Natural killer cell (primary cell): ENCODE results near the gene MS4A5. TPM values are rescaled to one million over a fixed set of nuclear protein-coding genes. Genes with fewer than 3 reads are reported as not detected.

ENCODE experiments used
- ATAC-seq, 3 donors: fragments of 150-1000 bp in 2 of 3; fragments of 200-7000 bp in 1 of 3; cut with Tn5 transposase; 1 replicate in 1 of 3; 2 replicates in 2 of 3; pipeline ENCODE4 v1.10.0; 2021; ENCODE audit warnings: mild to moderate bottlenecking in 2 of 3, moderate library complexity in 2 of 3
- DNase-seq, 2 donors: peaks; one replicate each; pipeline versions ENCODE4 v3.0.0 to v3.0.0-alpha.2; 2013 to 2021; ENCODE audit warnings: mixed read lengths in 1 of 2
- H3K27ac ChIP-seq: one replicate; pipeline ENCODE4 v1.5.1; 2013; ENCODE audit warnings: mild to moderate bottlenecking, low read length
- H3K27me3 ChIP-seq: one replicate; pipeline ENCODE4 v1.6.1; 2013; ENCODE audit warnings: low read length; ENCODE audit not compliant: control insufficient read depth, insufficient read depth
- H3K36me3 ChIP-seq: one replicate; pipeline ENCODE4 v1.6.1; 2013; ENCODE audit warnings: low read length; ENCODE audit not compliant: control insufficient read depth, insufficient read depth
- H3K4me1 ChIP-seq: one replicate; pipeline ENCODE4 v1.6.1; 2013; ENCODE audit warnings: low read length; ENCODE audit not compliant: control insufficient read depth, insufficient read depth
- H3K4me3 ChIP-seq: one replicate; pipeline ENCODE4 v1.5.1; 2013; ENCODE audit warnings: low read length
- H3K9me3 ChIP-seq: one replicate; pipeline ENCODE4 v1.6.1; 2013; ENCODE audit warnings: low read length; ENCODE audit not compliant: control insufficient read depth, insufficient read depth
- H3K27ac Mint-ChIP-seq, 2 donors: one replicate each; pipeline ENCODE4 v1.8.0; 2022; ENCODE audit warnings: mild to moderate bottlenecking in 2 of 2, mixed read lengths in 2 of 2, moderate library complexity in 1 of 2
- H3K27me3 Mint-ChIP-seq, 2 donors: one replicate each; pipeline ENCODE4 v1.8.0; 2022; ENCODE audit warnings: low read depth in 2 of 2, mixed read lengths in 2 of 2
- H3K36me3 Mint-ChIP-seq: one replicate; pipeline ENCODE4 v1.8.0; 2022; ENCODE audit warnings: mixed read lengths
- H3K4me1 Mint-ChIP-seq, 2 donors: one replicate each; pipeline ENCODE4 v1.8.0; 2022; ENCODE audit warnings: mixed read lengths in 2 of 2
- H3K4me3 Mint-ChIP-seq: one replicate; pipeline ENCODE4 v1.8.0; 2022; ENCODE audit warnings: mild to moderate bottlenecking, moderate library complexity, mixed read lengths
- H3K9me3 Mint-ChIP-seq, 2 donors: one replicate each; pipeline ENCODE4 v1.8.0; 2022; ENCODE audit warnings: mixed read lengths in 2 of 2
- CTCF ChIP-seq: fragments of 200-600 bp; IDR thresholded peaks from one replicate; pipeline ENCODE4 v1.8.0; 2022; ENCODE audit warnings: antibody characterized with exemption
- WGBS: methylation state at CpG from one replicate; pipeline ENCODE4 v1.1.7; 2013; ENCODE audit warnings: missing lambda C conversion rate; ENCODE audit not compliant: insufficient coverage; 5-methylcytosine and 5-hydroxymethylcytosine counted together
- intact Hi-C: fragments of 100-400 bp; cut with micrococcal nuclease; formaldehyde crosslinking; loops from one replicate; pipeline ENCODE4 v1.14.2; 2022
- total RNA-seq, 4 donors: library from RNA; stranded (reverse); fragments of 120-200 nt in 1 of 4; gene quantifications; one replicate each; pipeline versions ENCODE4 v1.2.3 to v1.2.4, GENCODE V29; 2013 to 2022

MS4A5 gene
- not detected for total RNA-seq
- total RNA-seq (2013), result not detected

- DNase-seq, result no peak
- Mint-ChIP-seq H3K4me3 (no peak within 1 kb of the TSS), H3K27ac (no peak within 1 kb of the TSS), H3K4me1 (no peaks in the 10 kb centered on the region), H3K27me3 (peaks cover 7 to 16% of the 10 kb centered on the region in 2 donors), H3K36me3 (no peaks in the 10 kb centered on the region), H3K9me3 (no peaks in the 10 kb centered on the region)
- intact Hi-C loops, result no loop called here
- no peaks in the 10 kb centered on the region for H3K27me3 ChIP-seq
- WGBS, result over 99% methylated on average over 5 of the region's 5 CpGs
- no peak within 1 kb of the TSS for H3K4me3 ChIP-seq
- H3K9me3 ChIP-seq, result no peaks in the 10 kb centered on the region
- no peaks in the 10 kb centered on the region for H3K4me1 ChIP-seq
- H3K36me3 ChIP-seq, result no peaks in the 10 kb centered on the region
- no peak for TF ChIP-seq CTCF
- ATAC-seq, result no peak
- H3K27ac ChIP-seq, result no peak within 1 kb of the TSS
These were observed at the start of gene MS4A5 for GRCh38 chr11:60429272-60429671. TSS of gene MS4A5 (plus strand) at chr11:60429572. CDS start at chr11:60429675, 103 bp downstream.

GRCh38 chr11:60389279-60389910 lies 40.0 kb upstream of the MS4A5 start:
- Histone ChIP-seq H3K27ac (peak overlapping the region; percentile 77), H3K36me3 (no peaks in the 10 kb centered on the region), H3K27me3 (no peaks in the 10 kb centered on the region), H3K4me1 (peaks cover 7% of the 10 kb centered on the region), H3K4me3 (no peak overlapping the region), H3K9me3 (no peaks in the 10 kb centered on the region)
- no peaks in the 10 kb centered on the region for H3K9me3 Mint-ChIP-seq
- H3K4me3 Mint-ChIP-seq, result no peak overlapping the region
- DNase-seq (no peak), ATAC-seq (no peak)
- no peaks in the 10 kb centered on the region for H3K36me3 Mint-ChIP-seq
- H3K27ac Mint-ChIP-seq, result no peak overlapping the region
- H3K27me3 Mint-ChIP-seq, result peaks cover 0 to 4% of the 10 kb centered on the region in 2 donors
- WGBS, result 52% methylated on average over 4 of the region's 5 CpGs
- TF ChIP-seq CTCF, result no peak
- intact Hi-C loops, result no loop called here
- H3K4me1 Mint-ChIP-seq, result no peaks in the 10 kb centered on the region

GRCh38 chr11:60390419-60390818 lies 39.0 kb upstream of the MS4A5 start:
- no peak for DNase-seq
- H3K27ac ChIP-seq, result peak overlapping the region; percentile 51
- H3K4me1 ChIP-seq, result peaks cover 7% of the 10 kb centered on the region
- H3K4me3 ChIP-seq, result no peak overlapping the region
- Mint-ChIP-seq H3K9me3 (no peaks in the 10 kb centered on the region), H3K4me1 (no peaks in the 10 kb centered on the region), H3K27ac (no peak overlapping the region), H3K4me3 (no peak overlapping the region), H3K27me3 (peaks cover 0 to 4% of the 10 kb centered on the region in 2 donors), H3K36me3 (no peaks in the 10 kb centered on the region)
- no peak for ATAC-seq
- no peaks in the 10 kb centered on the region for H3K27me3 ChIP-seq
- intact Hi-C loops, result no loop called here
- no peaks in the 10 kb centered on the region for H3K36me3 ChIP-seq
- no peaks in the 10 kb centered on the region for H3K9me3 ChIP-seq
- TF ChIP-seq CTCF, result no peak

- Mint-ChIP-seq H3K36me3 (no peaks in the 10 kb centered on the region), H3K4me3 (no peak overlapping the region), H3K27me3 (no peaks in the 10 kb centered on the region), H3K4me1 (peaks cover 11 to 13% of the 10 kb centered on the region in 2 donors), H3K27ac (no peak overlapping the region), H3K9me3 (no peaks in the 10 kb centered on the region)
- Histone ChIP-seq H3K36me3 (no peaks in the 10 kb centered on the region), H3K27ac (no peak overlapping the region), H3K4me1 (peaks cover 11% of the 10 kb centered on the region), H3K4me3 (no peak overlapping the region), H3K27me3 (no peaks in the 10 kb centered on the region), H3K9me3 (no peaks in the 10 kb centered on the region)
- DNase-seq (no peak), ATAC-seq (no peak)
- 95% methylated on average over 2 of the region's 2 CpGs for WGBS
- intact Hi-C loops, result no loop called here
- TF ChIP-seq CTCF, result no peak
These were observed 37.0 kb upstream of the MS4A5 start for GRCh38 chr11:60392361-60392760.
